SH-SY5Y (cell line): ENCODE measurements around the gene PARD3.

Experiments used
- GATA2 ChIP-seq: IDR thresholded peaks from 2 replicates; pipeline ENCODE4 v1.6.1; 2011; ENCODE audit warnings: mild to moderate bottlenecking, low read depth, low read length
- GATA3 ChIP-seq: IDR thresholded peaks from 2 replicates; pipeline ENCODE4 v1.6.1; 2011; ENCODE audit warnings: low read depth, mild to moderate bottlenecking, low read length, moderate library complexity

PARD3 gene

GRCh38 chr10:34252111-34252510 lies 563.0 kb downstream of the PARD3 start:
- no peak for TF ChIP-seq GATA3

DNA sequence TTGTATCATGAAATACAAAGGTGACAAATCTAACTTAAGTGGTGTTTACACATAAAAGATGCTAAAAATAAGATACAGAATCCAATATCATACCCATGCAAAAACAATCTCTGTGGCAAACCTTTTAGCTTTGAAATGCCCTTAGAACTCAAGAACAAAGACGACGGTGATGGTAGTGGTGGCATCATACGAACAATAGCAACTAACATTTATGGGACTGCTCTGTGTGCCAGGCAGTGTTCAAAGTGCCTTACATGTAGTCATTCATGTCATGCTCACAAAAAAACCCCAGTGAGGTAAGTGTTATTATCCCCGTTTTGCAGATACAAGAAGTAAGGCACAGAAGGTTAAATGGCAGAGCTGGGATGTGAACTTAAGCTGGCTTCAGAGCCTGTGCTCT lies 563.9 kb downstream of the PARD3 start:
- TF ChIP-seq GATA2 (no peak), GATA3 (no peak)

DNA sequence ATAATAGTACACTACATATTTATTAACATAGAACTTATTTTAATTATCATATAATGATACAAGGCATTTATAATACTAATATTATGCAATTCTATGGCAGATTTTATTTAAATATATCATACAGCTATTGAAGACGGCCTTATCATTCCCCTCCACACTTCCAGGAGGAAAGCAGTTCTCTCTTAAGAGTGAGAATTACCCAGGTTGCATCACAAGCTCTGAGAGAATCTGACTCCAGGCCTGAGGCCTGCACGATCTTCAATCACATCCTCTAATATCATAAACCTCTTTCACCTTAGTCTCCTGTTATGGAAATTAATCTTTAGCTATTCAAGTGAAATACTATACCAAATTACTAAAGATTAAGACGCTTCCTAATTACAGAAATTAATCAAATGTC lies 564.4 kb downstream of the PARD3 start:
- no peak for TF ChIP-seq GATA2

GRCh38 chr10:34249634-34250033 lies 565.5 kb downstream of the PARD3 start:
- TF ChIP-seq GATA2 (no peak), GATA3 (no peak)

DNA sequence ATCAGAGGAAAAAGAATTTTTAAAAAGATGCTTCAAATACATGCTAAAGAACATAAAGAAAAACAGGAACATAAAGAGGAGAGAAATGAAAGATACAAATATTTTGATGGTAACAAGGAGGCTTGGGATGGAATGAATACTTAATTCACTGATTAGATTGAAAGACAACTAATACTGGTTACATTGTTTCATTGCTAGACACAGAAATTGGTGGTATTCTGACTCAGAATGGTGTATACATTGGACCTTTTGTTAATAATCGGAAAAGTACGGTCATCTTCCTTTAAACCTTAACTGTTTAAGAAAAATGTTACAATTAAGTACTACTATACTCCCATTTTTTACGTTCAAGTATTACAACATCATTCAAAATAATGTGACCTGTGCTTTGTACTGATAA lies 567.5 kb downstream of the PARD3 start:
- TF ChIP-seq GATA2 (no peak), GATA3 (no peak)

DNA sequence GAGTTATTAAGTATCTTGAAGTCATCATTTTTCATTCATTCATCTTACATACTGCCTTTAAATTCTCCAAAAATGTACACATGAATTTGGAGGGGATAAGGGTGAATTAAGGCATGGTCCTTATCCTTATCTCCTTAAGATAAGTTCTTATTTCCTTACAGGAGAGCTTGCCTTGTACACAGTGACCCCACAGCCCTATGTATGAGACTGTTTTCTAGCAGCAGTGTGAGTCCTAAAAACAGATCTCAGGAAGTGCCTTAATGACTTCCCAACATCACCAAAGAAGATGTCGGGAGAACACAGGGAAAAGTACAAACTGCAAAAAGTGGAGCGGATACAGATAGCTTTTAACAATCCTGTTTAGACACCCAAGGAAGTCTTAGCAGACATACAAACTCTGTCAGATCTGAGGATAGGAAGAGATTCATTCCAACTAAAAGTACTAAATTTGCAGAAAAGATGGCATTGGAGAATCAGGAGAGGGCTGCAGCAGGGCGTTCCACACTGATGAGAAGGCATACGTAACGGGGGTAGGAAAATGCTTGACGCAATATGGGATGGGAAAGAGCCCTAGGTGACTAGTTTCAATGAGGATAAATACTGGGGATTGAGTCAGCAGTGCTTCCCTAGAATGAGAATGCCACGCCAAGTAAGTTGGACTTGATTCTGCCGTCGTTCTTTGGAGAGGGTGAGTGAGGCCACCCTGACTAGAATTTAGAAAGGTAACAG lies 570.2 kb downstream of the PARD3 start:
- TF ChIP-seq GATA3 (no peak), GATA2 (no peak)

GRCh38 chr10:34241226-34242000 lies 573.7 kb downstream of the PARD3 start:
- TF ChIP-seq GATA2 (no peak), GATA3 (no peak)

DNA sequence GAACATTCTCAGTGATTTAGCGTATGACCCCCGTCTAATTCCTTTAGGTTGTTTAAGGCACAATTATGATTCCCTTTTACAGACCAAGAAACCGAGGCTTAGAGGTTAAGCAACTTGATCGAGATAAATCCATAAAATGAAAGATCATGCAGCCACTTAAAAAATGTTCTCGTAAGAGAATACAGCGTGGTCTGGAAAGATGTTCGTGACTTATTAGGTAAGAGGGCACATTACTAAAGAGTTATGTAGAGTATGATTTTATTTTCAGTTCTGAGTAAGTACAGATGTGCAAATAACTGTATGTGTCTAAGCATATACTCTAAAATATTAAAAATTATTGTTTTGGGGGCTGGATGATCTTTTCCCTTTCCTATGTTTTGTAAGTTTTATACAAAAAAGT lies 575.1 kb downstream of the PARD3 start:
- TF ChIP-seq GATA2: no peak
- no peak for TF ChIP-seq GATA3

GRCh38 chr10:34237898-34238455 lies 577.1 kb downstream of the PARD3 start:
- no peak for TF ChIP-seq GATA3
- no peak for TF ChIP-seq GATA2

GRCh38 chr10:34236931-34237330 lies 578.2 kb downstream of the PARD3 start:
- no peak for TF ChIP-seq GATA2
- TF ChIP-seq GATA3: no peak

- TF ChIP-seq GATA2 (no peak), GATA3 (no peak)
These were observed 579.8 kb downstream of the PARD3 start for GRCh38 chr10:34235164-34235832.

- TF ChIP-seq GATA2 (no peak), GATA3 (no peak)
These were observed 582.6 kb downstream of the PARD3 start for GRCh38 chr10:34232481-34232880.

DNA sequence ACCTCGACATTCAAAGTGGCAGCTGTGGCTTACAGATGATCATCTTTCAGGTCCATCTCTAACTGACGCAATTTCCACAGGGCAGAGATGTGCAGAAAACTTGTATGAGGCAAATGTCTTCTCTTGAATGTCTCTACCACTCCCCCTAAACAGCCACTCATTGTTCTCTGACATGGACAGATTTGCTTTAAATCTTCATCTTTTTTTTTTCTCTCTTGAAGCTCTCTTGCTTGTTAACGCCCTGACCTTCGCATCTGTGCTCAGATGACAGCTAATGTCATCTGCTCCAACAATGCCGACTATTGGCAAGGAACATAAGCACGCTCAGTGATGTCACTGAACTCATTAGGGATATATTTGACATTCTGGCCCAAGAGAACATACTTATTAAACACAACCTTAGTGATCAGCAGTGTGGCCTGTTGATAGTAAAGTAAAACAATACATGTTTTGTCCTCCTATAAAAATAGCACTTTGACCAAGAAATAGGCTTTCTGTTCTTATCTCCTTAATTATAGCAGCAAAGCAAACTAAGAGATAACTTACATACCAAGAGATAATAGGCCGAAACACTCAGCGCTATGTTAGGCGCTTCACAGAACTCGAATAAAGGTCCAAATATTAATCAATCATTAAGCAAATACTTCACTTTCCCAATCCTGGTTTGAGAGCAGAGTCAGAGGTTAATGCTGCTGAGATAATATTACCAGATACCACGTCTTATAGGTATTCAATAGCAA lies 583.5 kb downstream of the PARD3 start:
- TF ChIP-seq GATA2: no peak
- no peak for TF ChIP-seq GATA3

DNA sequence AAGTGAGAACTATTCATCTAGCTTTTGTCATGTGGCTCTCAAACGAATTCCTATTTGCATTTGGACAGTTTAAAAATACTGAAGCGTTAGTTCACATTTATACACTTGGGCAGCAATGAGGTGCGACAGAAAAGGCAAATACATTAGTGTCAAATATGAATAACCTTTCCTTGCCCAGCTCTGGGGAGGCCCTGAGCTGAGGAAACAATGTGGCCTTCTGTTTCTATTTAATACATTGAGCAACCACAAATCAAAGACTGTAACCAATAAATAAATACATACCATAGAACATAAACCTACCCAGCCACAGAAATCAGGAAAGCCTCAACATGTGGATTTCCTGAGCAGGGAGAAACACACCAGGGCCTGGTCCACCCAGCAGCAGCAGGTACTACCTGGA lies 585.2 kb downstream of the PARD3 start:
- TF ChIP-seq GATA2 (no peak), GATA3 (no peak)
